CD4-positive, alpha-beta T cell treated with Interleukin-4 for 4 hours (primary cell): Measurements from ENCODE around the gene VCL.
A peak's percentile ranks its signal among the peaks of the same experiment; 100 is the strongest.
"Not testable (repeated sequence)": the region's sequence is repeated elsewhere in the genome, so short reads cannot be mapped to it uniquely, and the experiment has no call there.

Source experiments
- DNase-seq: peaks from one replicate; pipeline ENCODE4 v3.0.0-alpha.2; 2020

Gene VCL

DNA sequence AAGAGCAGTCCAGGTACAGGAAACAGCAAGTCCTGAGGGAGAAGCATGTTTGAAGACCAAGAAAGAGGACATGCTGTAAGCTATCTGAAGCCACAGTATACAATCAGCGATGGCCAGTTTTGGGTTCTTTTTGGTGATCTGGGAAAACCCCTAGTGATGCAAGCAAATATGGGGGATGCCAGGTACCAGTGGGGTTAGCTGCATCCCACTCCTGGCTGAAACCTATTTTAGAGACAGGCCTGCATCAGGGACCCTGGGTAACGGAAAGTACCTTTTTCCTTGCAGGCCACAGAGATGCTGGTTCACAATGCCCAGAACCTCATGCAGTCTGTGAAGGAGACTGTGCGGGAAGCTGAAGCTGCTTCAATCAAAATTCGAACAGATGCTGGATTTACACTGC lies 119.8 kb downstream of the VCL start:
- no peak for DNase-seq

DNA sequence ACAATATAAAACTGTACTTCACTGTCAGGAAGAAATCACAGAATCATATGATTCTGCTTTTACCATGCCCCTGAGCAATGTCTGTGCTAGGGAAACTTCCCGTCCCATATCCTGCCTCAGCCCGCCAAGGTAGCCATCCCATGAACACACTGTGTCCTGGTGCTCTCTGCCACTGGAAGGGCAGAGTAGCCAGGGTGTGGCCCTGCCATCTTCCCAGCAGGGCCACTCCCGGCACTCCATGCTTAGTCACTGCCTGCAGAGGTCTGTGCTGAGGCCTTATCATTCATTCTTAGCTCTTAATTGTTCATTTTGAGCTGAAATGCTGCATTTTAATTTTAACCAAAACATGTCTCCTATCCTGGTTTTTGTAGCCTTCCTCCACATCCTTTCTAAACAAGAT lies 120.9 kb downstream of the VCL start:
- DNase-seq = no peak

- no peak for DNase-seq
These were observed 123.0 kb downstream of the VCL start for GRCh38 chr10:74120911-74121310.

GRCh38 chr10:74121368-74121767 lies 123.5 kb downstream of the VCL start:
- DNase-seq = no peak

DNA sequence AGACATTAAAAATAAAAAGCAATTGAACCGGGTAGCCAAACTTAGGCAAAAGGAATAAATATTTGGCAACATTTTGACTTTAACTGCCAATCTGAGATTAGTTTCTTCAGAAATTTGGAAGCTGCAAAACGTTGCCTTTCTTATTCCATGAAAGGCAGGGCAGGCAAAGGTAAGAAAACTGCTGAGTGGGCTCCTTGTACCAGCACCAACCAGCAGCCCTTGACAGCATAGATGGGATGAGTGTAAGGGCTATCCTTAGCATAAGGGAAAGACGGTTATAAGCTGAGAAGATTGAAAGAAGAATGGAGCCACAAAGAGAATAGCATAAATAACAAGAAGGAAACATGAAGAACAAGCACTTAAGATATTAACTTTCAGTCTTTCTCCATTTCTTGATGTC lies 124.1 kb downstream of the VCL start:
- no peak for DNase-seq

DNA sequence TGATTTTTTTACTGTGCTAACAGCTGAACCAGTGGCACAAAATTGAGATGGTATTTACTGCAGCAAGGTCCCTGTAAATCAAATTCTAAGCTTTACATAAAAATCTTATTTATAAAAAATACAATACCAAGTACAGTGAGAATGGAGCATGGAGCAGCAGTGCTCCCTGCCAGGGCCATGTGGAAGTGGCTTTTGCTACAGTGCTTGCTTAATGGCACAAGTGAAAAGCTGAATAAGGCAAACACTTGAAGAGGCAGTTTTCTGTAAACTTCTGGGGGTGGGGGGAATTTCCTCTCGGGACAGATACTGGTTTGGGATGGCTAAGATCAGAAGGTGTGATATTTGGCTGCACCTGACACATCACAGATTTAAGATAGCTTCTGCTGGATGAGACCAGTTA lies 125.2 kb downstream of the VCL start:
- no peak for DNase-seq

GRCh38 chr10:74133923-74134820 lies 136.3 kb downstream of the VCL start:
- DNase-seq = no peak

GRCh38 chr10:74135452-74135851 lies 137.5 kb downstream of the VCL start:
- DNase-seq = no peak

DNA sequence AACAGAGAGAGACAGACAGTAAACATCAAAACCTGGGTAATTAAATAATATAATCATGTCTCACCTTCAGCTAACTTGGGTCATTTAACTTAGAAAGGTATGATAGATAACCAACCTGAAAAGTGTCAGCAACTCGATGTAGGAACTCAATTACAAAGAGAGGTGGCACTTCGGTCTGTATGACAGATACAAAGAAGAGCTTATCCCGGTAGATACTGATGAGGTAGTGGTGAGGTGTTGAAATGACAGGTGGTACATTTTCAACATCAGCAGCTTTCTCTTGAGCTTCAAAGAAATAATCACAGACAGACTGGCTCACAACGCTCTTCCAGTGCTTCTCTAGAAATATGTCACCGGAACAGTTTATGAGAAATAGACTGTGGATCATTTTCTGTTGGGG lies 140.1 kb downstream of the VCL start:
- DNase-seq = no peak

DNA sequence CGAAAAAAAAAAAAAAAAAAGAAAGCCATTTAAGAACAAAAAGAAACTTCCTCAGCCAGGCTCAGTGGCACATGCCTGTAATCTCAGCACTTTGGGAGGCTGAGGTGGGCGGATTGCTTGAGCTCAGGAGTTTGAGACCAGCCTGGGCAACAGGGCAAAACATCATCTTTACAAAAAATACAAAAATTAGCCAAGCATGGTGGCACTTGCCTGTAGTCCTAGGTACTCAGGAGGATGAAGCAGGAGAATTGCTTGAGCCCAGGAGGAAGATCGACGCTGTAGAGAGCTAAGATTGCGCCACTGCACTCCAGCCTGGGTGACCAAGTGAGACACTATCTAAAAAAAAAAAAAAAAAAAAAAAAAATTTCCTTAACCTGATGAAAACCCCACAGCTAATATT lies 140.7 kb downstream of the VCL start:
- not testable (repeated sequence) for DNase-seq

DNA sequence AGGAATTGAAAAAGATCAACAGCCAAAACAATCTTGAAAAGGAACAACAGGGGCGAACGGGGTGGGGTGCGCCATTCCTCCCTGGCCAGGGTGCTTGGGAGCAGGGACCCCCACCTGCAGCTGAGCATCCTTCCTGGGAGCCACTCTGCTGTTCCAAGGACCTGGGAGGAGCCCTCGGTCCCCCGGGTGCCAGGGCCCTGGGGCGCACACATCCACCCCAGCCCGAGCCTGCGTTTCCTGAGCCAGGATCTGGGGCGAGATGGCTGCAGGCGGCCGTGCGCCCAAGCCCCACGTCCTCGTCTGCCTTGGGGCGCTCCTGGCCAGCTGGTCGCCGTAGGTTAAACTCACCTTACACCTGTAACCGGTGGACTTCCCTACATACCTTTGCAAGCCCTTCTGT lies 142.1 kb downstream of the VCL start:
- DNase-seq = no peak

DNA sequence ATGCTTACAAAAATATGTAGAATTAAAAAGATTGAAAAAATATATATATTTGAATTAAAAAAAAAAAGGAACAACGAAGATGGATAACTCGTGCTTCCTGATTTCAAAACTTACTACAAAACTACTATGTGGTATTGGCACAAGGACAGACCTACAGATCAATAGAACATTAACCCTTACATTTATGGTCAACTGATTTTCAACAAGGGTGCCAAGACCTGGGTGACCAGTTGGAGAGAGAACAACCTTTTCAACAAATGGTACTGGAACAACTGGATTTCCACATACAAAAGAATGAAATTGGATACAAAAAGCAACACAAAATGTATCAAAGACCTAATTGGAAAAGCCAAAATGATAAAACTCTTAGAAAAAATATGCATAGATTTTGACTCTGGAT lies 142.6 kb downstream of the VCL start:
- DNase-seq = no peak

DNA sequence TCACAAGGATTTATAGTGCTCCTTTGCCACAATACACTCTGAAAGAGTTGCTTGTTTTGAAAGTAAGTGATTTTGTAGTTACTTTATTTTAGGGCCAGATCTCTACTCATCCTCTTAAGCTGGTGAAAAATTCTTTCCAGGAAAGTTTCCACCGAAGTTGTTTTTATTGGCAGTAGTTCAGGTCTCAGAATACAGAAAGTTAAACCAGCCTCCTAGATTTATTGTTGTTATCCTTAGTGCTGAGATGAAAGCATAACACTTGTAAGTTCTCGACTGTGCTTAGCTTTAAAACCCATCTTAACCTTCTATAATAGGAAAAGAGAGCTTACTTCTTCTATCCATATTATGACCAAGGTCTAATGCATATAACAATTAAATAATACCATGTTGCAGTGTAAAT lies 147.2 kb downstream of the VCL start:
- DNase-seq = no peak

GRCh38 chr10:74146980-74147379 lies 149.1 kb downstream of the VCL start:
- DNase-seq = not testable (repeated sequence)

DNA sequence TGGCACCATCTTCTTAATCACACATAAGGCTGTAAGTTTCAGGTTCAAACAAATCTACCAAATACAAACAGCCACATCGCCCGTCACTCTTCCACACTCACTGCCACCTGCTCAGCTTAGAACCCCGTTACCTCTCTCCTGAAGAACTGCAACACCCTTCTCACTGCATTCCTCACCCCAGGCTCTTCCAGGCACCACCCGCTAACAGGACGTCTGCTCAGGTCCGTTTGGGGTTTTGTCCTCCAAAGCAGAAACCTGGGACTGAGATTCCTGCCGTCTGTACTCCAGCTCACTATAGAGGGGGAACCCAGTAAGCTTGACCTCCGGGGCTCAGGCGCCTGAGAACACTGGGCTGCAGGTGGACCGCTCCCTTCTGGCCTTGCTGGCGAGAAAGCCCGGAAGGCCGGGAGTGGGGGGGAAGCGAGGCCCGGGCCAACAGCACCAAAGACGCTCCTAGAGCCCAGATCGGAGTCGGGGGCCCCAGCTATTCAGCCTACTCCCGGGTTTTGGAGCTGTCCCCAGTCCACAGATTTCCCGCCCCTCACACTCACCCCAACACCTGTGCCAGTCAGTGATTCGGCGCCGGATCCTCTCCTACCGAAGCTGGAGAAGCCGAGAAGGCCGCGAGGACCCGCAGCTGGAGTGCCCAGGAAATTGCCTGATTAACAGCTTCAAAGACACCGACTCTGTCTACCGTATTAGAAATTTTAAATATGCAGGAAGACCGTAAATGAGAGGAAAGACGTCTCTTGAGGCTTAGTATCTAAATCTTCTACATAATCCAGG lies 152.5 kb downstream of the VCL start, which contains the start of gene AP3M1:
Gene AP3M1 (minus strand): TSS at position 625 of the 786 bp plus-strand sequence. CDS start 12,449 bp downstream, outside the sequence.
- no peak for DNase-seq

DNA sequence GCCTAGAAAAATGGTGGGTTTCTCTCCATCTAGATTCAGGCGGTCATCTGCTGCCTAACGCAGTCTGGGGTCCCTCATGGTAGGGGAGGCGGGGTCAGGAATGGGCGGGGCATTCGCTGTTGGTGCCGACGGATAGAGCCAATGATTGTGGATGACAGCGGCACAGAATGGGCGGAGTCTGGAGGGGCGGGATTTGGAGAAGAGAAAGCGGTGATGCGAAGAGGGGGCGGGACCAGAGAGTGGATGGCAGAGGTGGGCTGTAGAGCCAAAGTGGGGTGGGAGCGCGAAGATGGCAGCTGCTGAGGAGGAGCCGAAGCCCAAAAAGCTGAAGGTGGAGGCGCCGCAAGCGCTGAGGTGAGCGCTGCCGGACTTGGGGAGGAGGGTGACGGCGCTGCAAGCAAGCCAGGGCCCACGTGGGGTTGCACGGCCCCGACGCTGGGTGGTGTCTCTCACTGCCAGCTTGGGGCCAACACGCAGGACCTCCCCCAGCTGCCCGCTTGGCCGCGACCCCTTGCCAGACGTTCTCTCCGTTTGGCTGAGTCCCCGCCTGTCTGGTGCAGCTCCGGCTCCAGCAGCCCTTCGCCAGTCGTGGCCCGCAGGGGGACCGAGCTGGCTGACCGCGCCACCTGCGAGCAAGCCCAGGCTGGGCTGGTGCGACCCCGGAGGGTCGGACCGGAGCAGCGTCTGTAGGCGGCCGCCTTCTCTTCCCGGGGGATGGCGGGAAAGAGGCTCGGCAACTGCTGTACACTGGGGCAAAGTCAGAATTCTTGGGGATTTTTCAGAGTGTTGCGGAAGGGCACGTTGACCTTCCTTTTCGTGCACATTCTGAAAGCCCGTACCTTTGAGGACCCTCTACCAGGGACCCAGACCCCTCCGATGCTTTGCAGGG lies 153.3 kb downstream of the VCL start, which contains the start of gene ADK:
Gene ADK (plus strand): TSS at position 232 of the 889 bp plus-strand sequence. CDS start 58 bp downstream, at position 290.
- DNase-seq = peak; percentile 99

GRCh38 chr10:74151879-74152722 lies 154.2 kb downstream of the VCL start:
- DNase-seq = no peak

DNA sequence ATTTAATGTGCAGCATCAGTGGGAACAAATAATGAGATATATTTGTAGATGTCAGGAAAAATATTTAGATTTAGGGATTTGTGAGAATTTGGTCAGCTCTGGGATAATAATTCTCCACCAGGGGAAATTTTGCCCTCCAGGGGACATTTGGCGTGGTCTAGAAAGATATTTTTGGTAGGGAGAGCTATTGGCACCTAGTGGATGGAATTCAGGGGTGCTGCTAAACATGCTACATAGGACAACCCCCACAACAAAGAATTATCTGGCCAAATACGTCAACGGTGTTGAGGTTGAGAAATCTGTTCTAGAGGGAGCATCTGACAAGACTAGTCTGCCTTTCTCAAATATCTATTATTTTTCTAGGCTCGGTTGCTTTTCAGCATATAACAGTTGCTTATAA lies 155.2 kb downstream of the VCL start:
- DNase-seq = no peak

GRCh38 chr10:74153676-74154075 lies 155.8 kb downstream of the VCL start:
- DNase-seq = no peak

DNA sequence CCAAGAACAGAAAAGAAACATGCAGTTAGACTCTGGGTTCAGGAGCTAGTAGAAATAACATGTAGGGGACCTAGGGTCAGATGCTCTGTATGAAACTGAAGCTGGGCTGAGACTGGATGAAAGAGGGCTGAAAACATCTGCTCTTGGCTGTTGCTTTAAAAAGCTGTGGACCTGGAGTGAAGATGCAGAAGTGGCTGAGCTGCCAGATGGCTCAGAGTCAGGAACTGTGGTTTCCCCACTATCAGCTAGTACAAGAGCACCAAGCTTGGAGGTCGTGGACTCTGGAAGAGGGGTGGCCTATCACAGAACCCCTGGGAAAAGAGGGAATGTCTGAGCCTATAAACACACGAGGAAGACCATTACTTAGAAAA lies 159.0 kb downstream of the VCL start:
- no peak for DNase-seq

GRCh38 chr10:74160013-74160412 lies 162.1 kb downstream of the VCL start:
- DNase-seq = no peak
